Measurements from ENCODE around the gene FOXN3.

DNA sequence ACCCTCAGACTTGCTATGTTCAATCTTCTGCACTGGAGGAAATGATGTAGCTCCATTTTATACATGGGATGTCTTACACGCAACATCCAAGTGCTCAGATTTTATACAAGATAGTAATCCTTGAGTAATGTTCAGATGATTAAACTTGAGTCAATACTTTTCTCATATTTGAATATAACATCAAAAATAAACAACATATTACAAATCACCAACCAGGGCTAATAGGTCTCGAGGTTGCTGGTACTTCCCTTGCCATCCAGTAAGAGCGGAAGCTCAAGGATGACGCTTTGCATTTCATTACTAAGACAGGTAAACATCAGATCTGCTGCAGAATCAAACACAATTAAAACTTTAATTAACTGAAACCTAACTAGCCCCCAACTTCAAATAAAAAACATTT is 97.3 kb downstream of the FOXN3 start:
- TF ChIP-seq FOS (IDR thresholded peaks at IDR 0.05; ENCODE audit: borderline replicate concordance, extremely low read depth, insufficient read length) (no peak), PML (IDR thresholded peaks at IDR 0.05; ENCODE audit: low read length) (no peak), POLR2AphosphoS5 (IDR thresholded peaks at IDR 0.05; ENCODE audit: low read length) (no peak), CTCF (IDR thresholded peaks at IDR 0.05 in 2 of 3, conservative IDR thresholded peaks at IDR 0.05 in 1 of 3; ENCODE audit: control insufficient read depth in 2 of 3, extremely low read depth in 1 of 3, insufficient read depth in 1 of 3, low read depth in 3 of 3, low read length in 3 of 3) (no peak), SREBF1 (IDR thresholded peaks at IDR 0.05; ENCODE audit: low read length) (no peak), BHLHE40 (IDR thresholded peaks at IDR 0.05; ENCODE audit: borderline replicate concordance in 1 of 2, low read depth in 2 of 2, low read length in 1 of 2) (no peak), ASH2L (IDR thresholded peaks at IDR 0.05; ENCODE audit: borderline replicate concordance, low read depth) (no peak), HSF1 (IDR thresholded peaks at IDR 0.05; ENCODE audit: low read depth, low read length) (no peak), ZZZ3 (IDR thresholded peaks at IDR 0.05; ENCODE audit: control insufficient read depth, insufficient read length, low read depth) (no peak), ZNF274 (IDR thresholded peaks at IDR 0.05; ENCODE audit: insufficient read depth, insufficient read length) (no peak), LARP7 (IDR thresholded peaks at IDR 0.05) (no peak), GABPA (IDR thresholded peaks at IDR 0.05; ENCODE audit: low read depth) (no peak), EZH2 (IDR thresholded peaks at IDR 0.05; ENCODE audit: borderline replicate concordance, control insufficient read depth, low read depth, low read length) (no peak)
